PC-3 (cell line): ENCODE data around the gene ROR1.

ENCODE experiments used
- EZH2 ChIP-seq: fragments of 300-600 bp; sonication (generic); IDR thresholded peaks from one replicate; pipeline ENCODE4 v1.6.1; 2017; ENCODE audit warnings: antibody characterized with exemption, mild to moderate bottlenecking, low read length; ENCODE audit not compliant: unreplicated experiment
- EZH2phosphoT487 ChIP-seq: fragments of 300-600 bp; sonication (generic); IDR thresholded peaks from 2 replicates; pipeline ENCODE4 v1.6.1; 2018; ENCODE audit warnings: mild to moderate bottlenecking, antibody characterized with exemption, low read length, borderline replicate concordance
- TF ChIP-seq, protein P1 (sequence below): fragments of 300-600 bp; sonication (generic); conservative IDR thresholded peaks from 2 replicates; pipeline ENCODE4 v1.5.1; 2017; ENCODE audit warnings: antibody characterized with exemption, low read depth, mild to moderate bottlenecking, low read length

GRCh38 chr1:63819795-63820194 lies 46.0 kb downstream of the ROR1 start:
- TF ChIP-seq, protein P1, sequence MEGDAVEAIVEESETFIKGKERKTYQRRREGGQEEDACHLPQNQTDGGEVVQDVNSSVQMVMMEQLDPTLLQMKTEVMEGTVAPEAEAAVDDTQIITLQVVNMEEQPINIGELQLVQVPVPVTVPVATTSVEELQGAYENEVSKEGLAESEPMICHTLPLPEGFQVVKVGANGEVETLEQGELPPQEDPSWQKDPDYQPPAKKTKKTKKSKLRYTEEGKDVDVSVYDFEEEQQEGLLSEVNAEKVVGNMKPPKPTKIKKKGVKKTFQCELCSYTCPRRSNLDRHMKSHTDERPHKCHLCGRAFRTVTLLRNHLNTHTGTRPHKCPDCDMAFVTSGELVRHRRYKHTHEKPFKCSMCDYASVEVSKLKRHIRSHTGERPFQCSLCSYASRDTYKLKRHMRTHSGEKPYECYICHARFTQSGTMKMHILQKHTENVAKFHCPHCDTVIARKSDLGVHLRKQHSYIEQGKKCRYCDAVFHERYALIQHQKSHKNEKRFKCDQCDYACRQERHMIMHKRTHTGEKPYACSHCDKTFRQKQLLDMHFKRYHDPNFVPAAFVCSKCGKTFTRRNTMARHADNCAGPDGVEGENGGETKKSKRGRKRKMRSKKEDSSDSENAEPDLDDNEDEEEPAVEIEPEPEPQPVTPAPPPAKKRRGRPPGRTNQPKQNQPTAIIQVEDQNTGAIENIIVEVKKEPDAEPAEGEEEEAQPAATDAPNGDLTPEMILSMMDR = no peak
- no peak for TF ChIP-seq EZH2
- no peak for TF ChIP-seq EZH2phosphoT487
